Activated naive CD4-positive, alpha-beta T cell treated with anti-CD3 and anti-CD28 coated beads, Interleukin-2, amount 50 U/mL, for 24 hours (primary cell): ENCODE measurements around the gene SELENOO.

Experiments used
- H3K27ac Mint-ChIP-seq: one replicate; pipeline ENCODE4 v1.8.0; 2021; ENCODE audit warnings: mild to moderate bottlenecking, mixed read lengths
- H3K27me3 Mint-ChIP-seq: one replicate; pipeline ENCODE4 v1.8.0; 2021; ENCODE audit warnings: mixed read lengths
- H3K36me3 Mint-ChIP-seq: one replicate; pipeline ENCODE4 v1.8.0; 2021; ENCODE audit warnings: mixed read lengths
- H3K4me1 Mint-ChIP-seq: one replicate; pipeline ENCODE4 v1.8.0; 2021; ENCODE audit warnings: mixed read lengths
- H3K4me3 Mint-ChIP-seq: one replicate; pipeline ENCODE4 v1.8.0; 2021; ENCODE audit warnings: mild to moderate bottlenecking, mixed read lengths
- H3K9me3 Mint-ChIP-seq: one replicate; pipeline ENCODE4 v1.8.0; 2021; ENCODE audit warnings: mixed read lengths

SELENOO gene

GRCh38 chr22:50255607-50256006 lies 54.8 kb downstream of the SELENOO start:
- H3K27me3 Mint-ChIP-seq: peaks cover 3% of the 10 kb centered on the region
- H3K27ac Mint-ChIP-seq: no peak overlapping the region
- H3K9me3 Mint-ChIP-seq: no peaks in the 10 kb centered on the region
- no peak overlapping the region for H3K4me3 Mint-ChIP-seq
- H3K36me3 Mint-ChIP-seq: no peaks in the 10 kb centered on the region
- no peaks in the 10 kb centered on the region for H3K4me1 Mint-ChIP-seq

GRCh38 chr22:50256258-50256862 lies 55.5 kb downstream of the SELENOO start:
- Mint-ChIP-seq H3K4me1 (no peaks in the 10 kb centered on the region), H3K9me3 (no peaks in the 10 kb centered on the region), H3K27ac (no peak overlapping the region), H3K36me3 (no peaks in the 10 kb centered on the region), H3K4me3 (no peak overlapping the region), H3K27me3 (peaks cover 3% of the 10 kb centered on the region)

GRCh38 chr22:50257041-50257440 lies 56.2 kb downstream of the SELENOO start:
- peaks cover 5% of the 10 kb centered on the region for H3K27me3 Mint-ChIP-seq
- no peak overlapping the region for H3K27ac Mint-ChIP-seq
- H3K4me1 Mint-ChIP-seq: peaks cover 2% of the 10 kb centered on the region
- H3K4me3 Mint-ChIP-seq: no peak overlapping the region
- no peaks in the 10 kb centered on the region for H3K9me3 Mint-ChIP-seq
- H3K36me3 Mint-ChIP-seq: no peaks in the 10 kb centered on the region

- no peaks in the 10 kb centered on the region for H3K36me3 Mint-ChIP-seq
- H3K4me3 Mint-ChIP-seq: no peak overlapping the region
- no peaks in the 10 kb centered on the region for H3K9me3 Mint-ChIP-seq
- H3K27ac Mint-ChIP-seq: no peak overlapping the region
- H3K27me3 Mint-ChIP-seq: peaks cover 9% of the 10 kb centered on the region
- H3K4me1 Mint-ChIP-seq: peaks cover 6% of the 10 kb centered on the region
Observed at GRCh38 chr22:50257451-50258360, 56.9 kb downstream of the SELENOO start.

GRCh38 chr22:50258361-50259292 lies 57.8 kb downstream of the SELENOO start:
- no peaks in the 10 kb centered on the region for H3K9me3 Mint-ChIP-seq
- H3K4me3 Mint-ChIP-seq: no peak overlapping the region
- H3K4me1 Mint-ChIP-seq: peaks cover 6% of the 10 kb centered on the region
- no peak overlapping the region for H3K27ac Mint-ChIP-seq
- peaks cover 9% of the 10 kb centered on the region for H3K27me3 Mint-ChIP-seq
- no peaks in the 10 kb centered on the region for H3K36me3 Mint-ChIP-seq

GRCh38 chr22:50259302-50259701 lies 58.5 kb downstream of the SELENOO start:
- H3K27me3 Mint-ChIP-seq: peaks cover 9% of the 10 kb centered on the region
- no peaks in the 10 kb centered on the region for H3K9me3 Mint-ChIP-seq
- no peaks in the 10 kb centered on the region for H3K36me3 Mint-ChIP-seq
- H3K27ac Mint-ChIP-seq: no peak overlapping the region
- no peak overlapping the region for H3K4me3 Mint-ChIP-seq
- peaks cover 6% of the 10 kb centered on the region for H3K4me1 Mint-ChIP-seq

GRCh38 chr22:50260434-50260800 lies 59.6 kb downstream of the SELENOO start:
- Mint-ChIP-seq H3K4me1 (peaks cover 6% of the 10 kb centered on the region), H3K4me3 (no peak overlapping the region)

GRCh38 chr22:50260801-50261614 lies 60.2 kb downstream of the SELENOO start:
- Mint-ChIP-seq H3K4me1 (peaks cover 6% of the 10 kb centered on the region), H3K9me3 (no peaks in the 10 kb centered on the region), H3K4me3 (peak overlapping the region; percentile 23), H3K27me3 (peaks cover 9% of the 10 kb centered on the region), H3K36me3 (no peaks in the 10 kb centered on the region), H3K27ac (no peak overlapping the region)

More at GRCh38 chr22:50260434-50260800, 59.6 kb downstream of the SELENOO start:
- Mint-ChIP-seq H3K36me3 (no peaks in the 10 kb centered on the region), H3K9me3 (no peaks in the 10 kb centered on the region), H3K27me3 (peaks cover 9% of the 10 kb centered on the region), H3K27ac (no peak overlapping the region)

GRCh38 chr22:50261615-50262459 lies 61.0 kb downstream of the SELENOO start, which contains the start of gene MAPK12:
Gene MAPK12 (minus strand): TSS chr22:50261683. CDS start chr22:50261509, 174 bp downstream.
- Mint-ChIP-seq H3K4me3 (peak within 1 kb of the TSS; percentile 51), H3K36me3 (no peaks in the 10 kb centered on the region), H3K9me3 (no peaks in the 10 kb centered on the region), H3K27me3 (peaks cover 9% of the 10 kb centered on the region), H3K4me1 (peaks cover 6% of the 10 kb centered on the region), H3K27ac (peak within 1 kb of the TSS; percentile 46)

- Mint-ChIP-seq H3K27me3 (peaks cover 8% of the 10 kb centered on the region), H3K9me3 (no peaks in the 10 kb centered on the region)
Observed at GRCh38 chr22:50262460-50262911, 61.7 kb downstream of the SELENOO start.

GRCh38 chr22:50262973-50263617 lies 62.3 kb downstream of the SELENOO start:
- no peak overlapping the region for H3K27ac Mint-ChIP-seq

More at GRCh38 chr22:50262460-50262911, 61.7 kb downstream of the SELENOO start:
- Mint-ChIP-seq H3K36me3 (no peaks in the 10 kb centered on the region), H3K4me1 (peaks cover 6% of the 10 kb centered on the region), H3K27ac (peak overlapping the region; percentile 46), H3K4me3 (peak overlapping the region; percentile 51)

GRCh38 chr22:50264104-50264745 lies 63.4 kb downstream of the SELENOO start:
- no peaks in the 10 kb centered on the region for H3K36me3 Mint-ChIP-seq
- H3K4me1 Mint-ChIP-seq: peaks cover 8% of the 10 kb centered on the region
- H3K9me3 Mint-ChIP-seq: no peaks in the 10 kb centered on the region
- no peak overlapping the region for H3K4me3 Mint-ChIP-seq
- H3K27me3 Mint-ChIP-seq: peaks cover 6% of the 10 kb centered on the region
- no peak overlapping the region for H3K27ac Mint-ChIP-seq

More at GRCh38 chr22:50262973-50263617, 62.3 kb downstream of the SELENOO start:
- Mint-ChIP-seq H3K4me3 (peak overlapping the region; percentile 26), H3K36me3 (no peaks in the 10 kb centered on the region), H3K27me3 (peaks cover 8% of the 10 kb centered on the region), H3K9me3 (no peaks in the 10 kb centered on the region), H3K4me1 (peaks cover 6% of the 10 kb centered on the region)
